Endothelial cell of umbilical vein (primary cell): ENCODE data around the gene GLI3. TPM values are rescaled to one million over a fixed set of nuclear protein-coding genes. Genes with fewer than 3 reads are reported as not detected.

Source experiments
- BruUV-seq: library from RNA; stranded (reverse); fragments of 400-500 nt; replicated peaks from 2 replicates; lab custom pipeline; 2021; lab: Mats Ljungman, UMichigan
- CTCF ChIA-PET: fragments of 300-600, 350-600 bp; sonication (Branson Sonifier 250); formaldehyde crosslinking; loops from one replicate; lab custom pipeline; 2021; ENCODE audit warnings: antibody characterized with exemption, inconsistent platforms; lab: Charles Lee
- POLR2A ChIA-PET: fragments of 300-600, 350-600 bp; sonication (Branson Sonifier 250); formaldehyde crosslinking; loops from one replicate; lab custom pipeline; 2021; ENCODE audit warnings: antibody characterized with exemption, inconsistent platforms; lab: Charles Lee
- DNase-seq: peaks from one replicate; pipeline ENCODE4 v3.0.0-alpha.2; 2011; ENCODE audit warnings: low read depth, low spot score
- FAIRE-seq: peaks from 2 replicates; lab custom pipeline; 2011; peaks lifted over from hg19 to GRCh38; lab: Jason Lieb, UNC
- H2AFZ ChIP-seq: 2 replicates; pipeline ENCODE4 v1.6.0; 2012; ENCODE audit warnings: low read depth, low read length, control low read depth, inconsistent platforms
- H3K27ac ChIP-seq: 2 replicates; pipeline ENCODE4 v1.5.1; 2011; ENCODE audit warnings: low read depth, mild to moderate bottlenecking, control low read depth, low read length, moderate library complexity; ENCODE audit not compliant: insufficient read depth
- H3K27me3 ChIP-seq, 2 experiments: 2 replicates each; pipeline versions ENCODE4 v1.6.0 to v1.6.1; 2011; ENCODE audit warnings: low read length in 2 of 2, mixed read lengths in 1 of 2; ENCODE audit not compliant: control insufficient read depth in 2 of 2, insufficient read depth in 2 of 2
- H3K36me3 ChIP-seq, 2 experiments: 2 replicates in 1 of 2; 3 replicates in 1 of 2; pipeline ENCODE4 v1.5.1; 2011; ENCODE audit warnings: low read length in 2 of 2, mild to moderate bottlenecking in 1 of 2, moderate library complexity in 1 of 2; ENCODE audit not compliant: control insufficient read depth in 2 of 2, insufficient read depth in 2 of 2; ENCODE audit errors: extremely low read depth in 1 of 2
- H3K4me1 ChIP-seq: 3 replicates; pipeline ENCODE4 v1.5.1; 2011; ENCODE audit warnings: mild to moderate bottlenecking, low read length; ENCODE audit not compliant: control insufficient read depth, insufficient read depth; ENCODE audit errors: extremely low read depth
- H3K4me2 ChIP-seq: 2 replicates; pipeline ENCODE4 v1.6.1; 2011; ENCODE audit warnings: low read length, control low read depth, mixed read lengths; ENCODE audit not compliant: insufficient read depth
- H3K4me3 ChIP-seq, 3 experiments: fragments of 200-600 bp in 1 of 3; sonication (generic), shearing (Covaris generic) in 1 of 3; replicated peaks in 1 of 3; 2 replicates each; pipeline ENCODE4 v1.5.1; 2011 to 2016; ENCODE audit warnings: control low read depth in 3 of 3, low read length in 3 of 3, mild to moderate bottlenecking in 2 of 3, inconsistent platforms in 1 of 3, low read depth in 1 of 3, moderate library complexity in 1 of 3; ENCODE audit not compliant: insufficient read depth in 1 of 3
- H3K79me2 ChIP-seq: 2 replicates; pipeline ENCODE4 v1.6.0; 2012; ENCODE audit warnings: low read length, inconsistent platforms; ENCODE audit not compliant: control insufficient read depth, insufficient read depth
- H3K9ac ChIP-seq: replicated peaks from 2 replicates; pipeline ENCODE3; 2011; ENCODE audit warnings: low read length, control low read depth; ENCODE audit not compliant: insufficient read depth; ENCODE audit errors: extremely low read depth
- H3K9me1 ChIP-seq: replicated peaks from 3 replicates; pipeline ENCODE4 v1.6.0; 2011; ENCODE audit warnings: mild to moderate bottlenecking, low read length; ENCODE audit not compliant: control insufficient read depth, insufficient read depth; ENCODE audit errors: extremely low read depth
- H3K9me3 ChIP-seq: replicated peaks from 2 replicates; pipeline ENCODE4 v1.5.1; 2012; ENCODE audit warnings: low read length, inconsistent platforms; ENCODE audit not compliant: control insufficient read depth, insufficient read depth
- H4K20me1 ChIP-seq: replicated peaks from 2 replicates; pipeline ENCODE3; 2011; ENCODE audit warnings: mild to moderate bottlenecking, low read length; ENCODE audit not compliant: control insufficient read depth, insufficient read depth; ENCODE audit errors: extremely low read depth
- EZH2 ChIP-seq: IDR thresholded peaks from 2 replicates; pipeline ENCODE4 v1.6.1; 2012; ENCODE audit warnings: borderline replicate concordance, low read depth, mild to moderate bottlenecking, moderate library complexity, low read length, inconsistent platforms; ENCODE audit not compliant: severe bottlenecking
- FOS ChIP-seq: IDR thresholded peaks from 2 replicates; pipeline ENCODE4 v1.6.1; 2011; ENCODE audit warnings: mild to moderate bottlenecking, low read length, moderate library complexity, borderline replicate concordance; ENCODE audit not compliant: insufficient read depth
- GATA2 ChIP-seq: IDR thresholded peaks from 2 replicates; pipeline ENCODE4 v1.7.0; 2011; ENCODE audit warnings: low read depth, mild to moderate bottlenecking, moderate library complexity, mixed read lengths, low read length; ENCODE audit not compliant: insufficient read length, insufficient read depth
- JUN ChIP-seq: IDR thresholded peaks from 2 replicates; pipeline ENCODE4 v1.6.1; 2011; ENCODE audit warnings: borderline replicate concordance, low read depth; ENCODE audit not compliant: insufficient read length, insufficient read depth
- MAX ChIP-seq: IDR thresholded peaks from 2 replicates; pipeline ENCODE4 v1.6.1; 2011; ENCODE audit not compliant: insufficient read depth, insufficient read length
- MYC ChIP-seq: IDR thresholded peaks from one replicate; pipeline ENCODE4 v1.6.1; 2011; ENCODE audit warnings: mild to moderate bottlenecking, low read depth, low read length
- POLR2A ChIP-seq: IDR thresholded peaks from 2 replicates; pipeline ENCODE4 v1.6.1; 2012; ENCODE audit warnings: low read depth, mild to moderate bottlenecking, control low read depth, low read length
- POLR2AphosphoS5 ChIP-seq: IDR thresholded peaks from 2 replicates; pipeline ENCODE4 v1.6.1; 2012; ENCODE audit warnings: low read depth, mild to moderate bottlenecking, control low read depth, low read length, moderate library complexity; ENCODE audit not compliant: insufficient read depth
- dilution Hi-C: fragments of 300-500 bp; cut with MboI; formaldehyde crosslinking; loops from one replicate; pipeline ENCODE4 v1.15.0; 2019; ENCODE audit warnings: low sequenced_read_pairs; ENCODE audit not compliant: extremely low pct_ligation_motif_present
- intact Hi-C: fragments of 100-400 bp; cut with micrococcal nuclease; formaldehyde crosslinking; loops from one replicate; pipeline ENCODE4 v1.10.0; 2022
- polyA plus RNA-seq, 4 experiments: library from polyadenylated mRNA; depleted of rRNA in 3 of 4; stranded (reverse) in 3 of 4; unstranded in 1 of 4; fragments of >200 nt; gene quantifications; 2 replicates each; pipeline versions ENCODE4 v1.2.1 to v1.2.3, GENCODE V29; 2011 to 2012; ENCODE audit warnings: missing spikeins in 1 of 4
- total RNA-seq: library from RNA; stranded (reverse); gene quantifications from 2 replicates; pipeline ENCODE4 v1.2.3, GENCODE V29; 2021
- TF ChIP-seq, protein P1 (sequence below), 2 donors: IDR thresholded peaks; 1 replicate in 1 of 2; 2 replicates in 1 of 2; pipeline ENCODE4 v1.5.1; 2011; ENCODE audit warnings: low read length in 2 of 2, mild to moderate bottlenecking in 2 of 2, moderate library complexity in 2 of 2, control low read depth in 1 of 2, inconsistent platforms in 1 of 2, low read depth in 1 of 2; ENCODE audit not compliant: insufficient read depth in 1 of 2; ENCODE audit errors: extremely low read depth in 1 of 2

Gene GLI3
- total and polyA plus RNA-seq, 2 donors (not counting 3 experiments of a cell fraction or from before 2014, with no cell fraction given) = 6.0 to 24.9 TPM

DNA sequence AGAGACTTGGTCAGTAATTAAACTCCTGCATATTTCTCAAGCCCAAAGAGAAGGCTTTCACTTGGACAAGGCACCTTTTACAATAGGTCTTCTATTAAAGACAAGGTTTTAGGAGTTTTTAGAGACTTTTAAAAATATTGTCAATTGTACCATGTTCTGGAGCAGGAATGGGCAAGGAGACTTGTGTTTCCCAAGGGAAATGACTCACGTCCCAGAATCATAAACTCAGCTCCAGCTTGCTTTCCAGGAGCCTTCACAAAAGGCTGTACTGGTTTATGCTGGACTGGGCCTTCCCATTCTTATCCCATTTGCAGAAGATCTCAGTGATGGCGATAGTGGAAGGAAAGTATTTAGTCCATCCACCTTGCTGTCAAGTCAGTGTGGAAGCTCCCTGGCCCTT is 7.8 kb upstream of the GLI3 start:
- DNase-seq (peak; percentile 89), FAIRE-seq (peak; percentile 97)
- Histone ChIP-seq H3K36me3 (no peaks in the 10 kb centered on the region), H3K27me3 (no peaks in the 10 kb centered on the region), H4K20me1 (no peaks in the 10 kb centered on the region), H2AFZ (peak overlapping the region; percentile 97), H3K9me3 (no peaks in the 10 kb centered on the region), H3K4me2 (peak overlapping the region; percentile 77), H3K4me1 (peaks cover 13% of the 10 kb centered on the region), H3K9ac (peak overlapping the region; percentile 28), H3K79me2 (no peaks in the 10 kb centered on the region), H3K9me1 (no peaks in the 10 kb centered on the region), H3K4me3 (no peak overlapping the region), H3K27ac (peak overlapping the region; percentile 84)
- dilution Hi-C loops = loop anchor here (25.0 kb wide), 1 partner anchor 258 kb away; no protein-coding TSS in a partner anchor
- intact Hi-C loops = loop anchor here (1.0 kb wide), 1 partner anchor 8 kb away; the partner anchor contains the start of gene GLI3
- ChIA-PET POLR2A (no interaction called here), CTCF (interaction anchor here (0.6 to 1.0 kb wide), 2 partner anchors 21 to 61 kb away, joined by 3 read pairs; no protein-coding TSS in a partner anchor)
- BruUV-seq = no TSS peak
- TF ChIP-seq POLR2A (no peak), FOS (peak; percentile 88), MAX (no peak), JUN (peak; percentile 82), GATA2 (peak; percentile 47), MYC (no peak), POLR2AphosphoS5 (peak; percentile 41)

GRCh38 chr7:42242381-42242780 is 5.4 kb upstream of the GLI3 start:
- ChIA-PET POLR2A (no interaction called here), CTCF (interaction anchor here (1.1 kb wide), 1 partner anchor 31 kb away, joined by 3 read pairs; no protein-coding TSS in a partner anchor)
- no TSS peak for BruUV-seq
- dilution Hi-C loops (loop anchor here (25.0 kb wide), 1 partner anchor 255 kb away; no protein-coding TSS in a partner anchor), intact Hi-C loops (no loop called here)
- H3K4me1 ChIP-seq = peaks cover 27% of the 10 kb centered on the region
- no peaks in the 10 kb centered on the region for H3K9me3 ChIP-seq
- no peaks in the 10 kb centered on the region for H4K20me1 ChIP-seq
- H2AFZ ChIP-seq = no peak overlapping the region
- no peak for FAIRE-seq
- no peak overlapping the region for H3K27ac ChIP-seq
- H3K36me3 ChIP-seq = no peaks in the 10 kb centered on the region
- H3K4me3 ChIP-seq = no peak overlapping the region
- DNase-seq = no peak
- H3K27me3 ChIP-seq = no peaks in the 10 kb centered on the region
- no peak overlapping the region for H3K4me2 ChIP-seq
- H3K79me2 ChIP-seq = no peaks in the 10 kb centered on the region
- H3K9ac ChIP-seq = no peak overlapping the region
- TF ChIP-seq, protein P1, sequence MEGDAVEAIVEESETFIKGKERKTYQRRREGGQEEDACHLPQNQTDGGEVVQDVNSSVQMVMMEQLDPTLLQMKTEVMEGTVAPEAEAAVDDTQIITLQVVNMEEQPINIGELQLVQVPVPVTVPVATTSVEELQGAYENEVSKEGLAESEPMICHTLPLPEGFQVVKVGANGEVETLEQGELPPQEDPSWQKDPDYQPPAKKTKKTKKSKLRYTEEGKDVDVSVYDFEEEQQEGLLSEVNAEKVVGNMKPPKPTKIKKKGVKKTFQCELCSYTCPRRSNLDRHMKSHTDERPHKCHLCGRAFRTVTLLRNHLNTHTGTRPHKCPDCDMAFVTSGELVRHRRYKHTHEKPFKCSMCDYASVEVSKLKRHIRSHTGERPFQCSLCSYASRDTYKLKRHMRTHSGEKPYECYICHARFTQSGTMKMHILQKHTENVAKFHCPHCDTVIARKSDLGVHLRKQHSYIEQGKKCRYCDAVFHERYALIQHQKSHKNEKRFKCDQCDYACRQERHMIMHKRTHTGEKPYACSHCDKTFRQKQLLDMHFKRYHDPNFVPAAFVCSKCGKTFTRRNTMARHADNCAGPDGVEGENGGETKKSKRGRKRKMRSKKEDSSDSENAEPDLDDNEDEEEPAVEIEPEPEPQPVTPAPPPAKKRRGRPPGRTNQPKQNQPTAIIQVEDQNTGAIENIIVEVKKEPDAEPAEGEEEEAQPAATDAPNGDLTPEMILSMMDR (IDR thresholded peaks at IDR 0.05; ENCODE audit: extremely low read depth in 1 of 2, insufficient read depth in 1 of 2, low read depth in 1 of 2, low read length in 2 of 2) = no peak
- TF ChIP-seq FOS (no peak), EZH2 (no peak), JUN (no peak), POLR2A (no peak), MYC (no peak), GATA2 (no peak), MAX (no peak)
- H3K9me1 ChIP-seq = no peaks in the 10 kb centered on the region
